ENCODE measurements around the gene TPM4. TPM values are rescaled to one million over a fixed set of nuclear protein-coding genes. Genes with fewer than 3 reads are reported as not detected.

The TPM4 gene
- polyA plus RNA-seq, 1 donor from 2014 or later = 119 TPM

DNA sequence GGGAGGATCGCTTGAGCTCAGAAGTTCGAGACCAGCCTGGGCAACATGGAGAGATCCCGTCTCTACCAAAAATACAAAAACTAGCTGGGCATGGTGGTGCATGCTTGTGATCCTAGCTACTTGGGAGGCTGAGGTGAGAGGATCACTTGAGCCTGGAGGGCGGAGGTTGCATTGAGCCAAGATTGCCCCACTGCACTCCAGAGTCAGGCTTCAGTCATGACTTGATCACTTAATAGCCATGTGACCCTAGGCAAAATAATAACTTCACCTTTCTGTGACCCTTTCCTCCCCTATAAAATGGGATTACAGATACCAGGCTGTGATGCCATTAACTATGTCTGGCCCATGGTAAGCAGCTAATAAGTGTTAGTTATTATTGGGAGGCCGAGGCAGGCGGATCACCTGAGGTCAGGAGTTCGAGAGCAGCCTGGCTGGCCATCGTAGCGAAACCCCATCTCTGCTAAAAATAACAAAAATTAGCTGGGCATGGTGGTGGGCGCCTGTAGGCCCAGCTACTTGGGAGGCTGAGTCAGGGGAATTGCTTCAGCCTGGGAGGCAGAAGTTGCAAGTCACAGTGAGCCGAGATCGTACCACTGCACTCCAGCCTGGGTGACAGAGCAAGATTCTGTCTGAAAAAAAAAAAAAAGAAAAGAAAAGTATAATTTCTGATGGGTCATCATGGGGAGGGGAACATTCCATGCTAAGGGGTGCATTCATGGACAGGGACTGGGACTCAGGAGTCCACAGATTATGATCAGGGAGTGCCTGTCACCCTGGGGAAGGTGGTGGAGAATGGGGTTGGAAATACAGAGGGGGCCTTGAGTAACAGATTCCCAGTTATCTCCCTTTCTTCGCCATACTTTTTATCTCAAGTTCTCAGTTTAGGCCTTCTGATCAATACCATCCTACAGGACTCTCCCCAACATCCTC, 15.5 kb downstream of the TPM4 start:
- no peak overlapping the region for H3K4me3 ChIP-seq (ENCODE audit: low read length)
- no peaks in the 10 kb centered on the region for H3F3A ChIP-seq (ENCODE audit: insufficient read depth, low read length, poor library complexity, severe bottlenecking)
- H3K4me2 ChIP-seq (ENCODE audit: low read length) = no peak overlapping the region
- H3K27me3 ChIP-seq (ENCODE audit: insufficient read depth, low read depth, low read length) = no peaks in the 10 kb centered on the region
- no peaks in the 10 kb centered on the region for H4K20me1 ChIP-seq (ENCODE audit: insufficient read depth)
- no peak overlapping the region for H3K27ac ChIP-seq (ENCODE audit: low read length)
- no peaks in the 10 kb centered on the region for H3K9me2 ChIP-seq (ENCODE audit: insufficient read depth, low read length)
- H2AFZ ChIP-seq (ENCODE audit: low read depth, low read length) = no peak overlapping the region
- H3K9ac ChIP-seq (ENCODE audit: low read length) = no peak overlapping the region
- TF ChIP-seq SMC3 (conservative IDR thresholded peaks at IDR 0.05; ENCODE audit: poor library complexity) (no peak), EZH2 (IDR thresholded peaks at IDR 0.05; ENCODE audit: borderline replicate concordance, insufficient read depth, low read length, poor library complexity, severe bottlenecking) (no peak), RAD21 (conservative IDR thresholded peaks at IDR 0.05) (no peak), MXI1 (conservative IDR thresholded peaks at IDR 0.05; ENCODE audit: poor library complexity, severe bottlenecking) (no peak), CTCF (IDR thresholded peaks at IDR 0.05; ENCODE audit: poor library complexity, severe bottlenecking) (no peak), EP300 (conservative IDR thresholded peaks at IDR 0.05; ENCODE audit: poor library complexity, severe bottlenecking) (no peak), TAF1 (IDR thresholded peaks at IDR 0.05; ENCODE audit: low read depth) (no peak)
- TF ChIP-seq, protein P1, sequence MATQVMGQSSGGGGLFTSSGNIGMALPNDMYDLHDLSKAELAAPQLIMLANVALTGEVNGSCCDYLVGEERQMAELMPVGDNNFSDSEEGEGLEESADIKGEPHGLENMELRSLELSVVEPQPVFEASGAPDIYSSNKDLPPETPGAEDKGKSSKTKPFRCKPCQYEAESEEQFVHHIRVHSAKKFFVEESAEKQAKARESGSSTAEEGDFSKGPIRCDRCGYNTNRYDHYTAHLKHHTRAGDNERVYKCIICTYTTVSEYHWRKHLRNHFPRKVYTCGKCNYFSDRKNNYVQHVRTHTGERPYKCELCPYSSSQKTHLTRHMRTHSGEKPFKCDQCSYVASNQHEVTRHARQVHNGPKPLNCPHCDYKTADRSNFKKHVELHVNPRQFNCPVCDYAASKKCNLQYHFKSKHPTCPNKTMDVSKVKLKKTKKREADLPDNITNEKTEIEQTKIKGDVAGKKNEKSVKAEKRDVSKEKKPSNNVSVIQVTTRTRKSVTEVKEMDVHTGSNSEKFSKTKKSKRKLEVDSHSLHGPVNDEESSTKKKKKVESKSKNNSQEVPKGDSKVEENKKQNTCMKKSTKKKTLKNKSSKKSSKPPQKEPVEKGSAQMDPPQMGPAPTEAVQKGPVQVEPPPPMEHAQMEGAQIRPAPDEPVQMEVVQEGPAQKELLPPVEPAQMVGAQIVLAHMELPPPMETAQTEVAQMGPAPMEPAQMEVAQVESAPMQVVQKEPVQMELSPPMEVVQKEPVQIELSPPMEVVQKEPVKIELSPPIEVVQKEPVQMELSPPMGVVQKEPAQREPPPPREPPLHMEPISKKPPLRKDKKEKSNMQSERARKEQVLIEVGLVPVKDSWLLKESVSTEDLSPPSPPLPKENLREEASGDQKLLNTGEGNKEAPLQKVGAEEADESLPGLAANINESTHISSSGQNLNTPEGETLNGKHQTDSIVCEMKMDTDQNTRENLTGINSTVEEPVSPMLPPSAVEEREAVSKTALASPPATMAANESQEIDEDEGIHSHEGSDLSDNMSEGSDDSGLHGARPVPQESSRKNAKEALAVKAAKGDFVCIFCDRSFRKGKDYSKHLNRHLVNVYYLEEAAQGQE (IDR thresholded peaks at IDR 0.05; ENCODE audit: borderline replicate concordance) = no peak
- peaks cover 8% of the 10 kb centered on the region for H3K36me3 ChIP-seq (ENCODE audit: insufficient read depth, low read length)
- H3K9me3 ChIP-seq (ENCODE audit: low read length) = no peaks in the 10 kb centered on the region
- H3K79me2 ChIP-seq (replicated peaks; ENCODE audit: insufficient read depth, low read length) = no peaks in the 10 kb centered on the region

- Histone ChIP-seq H3K9me2 (ENCODE audit: insufficient read depth, low read length) (no peaks in the 10 kb centered on the region), H4K20me1 (ENCODE audit: insufficient read depth) (no peaks in the 10 kb centered on the region), H3K79me2 (replicated peaks; ENCODE audit: insufficient read depth, low read length) (no peaks in the 10 kb centered on the region), H3K36me3 (ENCODE audit: insufficient read depth, low read length) (peaks cover 8% of the 10 kb centered on the region), H3K27ac (ENCODE audit: low read length) (no peak overlapping the region), H3K9ac (ENCODE audit: low read length) (no peak overlapping the region), H3K27me3 (ENCODE audit: insufficient read depth, low read depth, low read length) (no peaks in the 10 kb centered on the region), H3F3A (ENCODE audit: insufficient read depth, low read length, poor library complexity, severe bottlenecking) (no peaks in the 10 kb centered on the region), H3K4me2 (ENCODE audit: low read length) (no peak overlapping the region), H3K9me3 (ENCODE audit: low read length) (no peaks in the 10 kb centered on the region), H3K4me3 (ENCODE audit: low read length) (no peak overlapping the region), H2AFZ (ENCODE audit: low read depth, low read length) (no peak overlapping the region)
- TF ChIP-seq MXI1 (conservative IDR thresholded peaks at IDR 0.05; ENCODE audit: poor library complexity, severe bottlenecking) (no peak), SMC3 (conservative IDR thresholded peaks at IDR 0.05; ENCODE audit: poor library complexity) (no peak), TAF1 (IDR thresholded peaks at IDR 0.05; ENCODE audit: low read depth) (no peak), RAD21 (conservative IDR thresholded peaks at IDR 0.05) (no peak), POLR2AphosphoS5 (IDR thresholded peaks at IDR 0.05) (no peak), EZH2 (IDR thresholded peaks at IDR 0.05; ENCODE audit: borderline replicate concordance, insufficient read depth, low read length, poor library complexity, severe bottlenecking) (no peak)
- TF ChIP-seq, protein P1 (IDR thresholded peaks at IDR 0.05; ENCODE audit: borderline replicate concordance) = no peak
Observed at GRCh38 chr19:16094360-16095070, 18.2 kb downstream of the TPM4 start.
